OCI-LY7 (cell line): ENCODE data around the gene ARL6IP5. TPM values are rescaled to one million over a fixed set of nuclear protein-coding genes. Genes with fewer than 3 reads are reported as not detected.

Experiments
- BruUV-seq: library from RNA; stranded (reverse); fragments of 400-500 nt; replicated peaks from 2 replicates; lab custom pipeline; 2021; lab: Mats Ljungman, UMichigan
- CTCF ChIA-PET: fragments of 300-600 bp; sonication (Branson Sonifier 250); formaldehyde crosslinking; loops from one replicate; lab custom pipeline; 2022; ENCODE audit warnings: antibody characterized with exemption; ENCODE audit not compliant: unreplicated experiment; lab: Charles Lee
- POLR2A ChIA-PET: fragments of 300-600 bp; sonication (Branson Sonifier 250); formaldehyde crosslinking; loops from one replicate; lab custom pipeline; 2022; ENCODE audit warnings: antibody characterized with exemption; lab: Charles Lee
- DNase-seq: peaks from one replicate; pipeline ENCODE4 v3.0.0-alpha.2; 2015; ENCODE audit warnings: low spot score
- H2AFZ ChIP-seq: fragments of 200-600 bp; sonication (generic), shearing (Covaris generic); 2 replicates; pipeline ENCODE4 v1.6.1; 2014; ENCODE audit warnings: mild to moderate bottlenecking, antibody characterized with exemption, low read length, moderate library complexity
- H3K27ac ChIP-seq: fragments of 200-600 bp; sonication (generic); 2 replicates; pipeline ENCODE4 v1.5.1; 2014; ENCODE audit warnings: mixed run types, low read depth, mild to moderate bottlenecking, moderate library complexity, low read length, inconsistent platforms; ENCODE audit not compliant: poor library complexity, severe bottlenecking
- H3K36me3 ChIP-seq: fragments of 200-600 bp; sonication (generic); 2 replicates; pipeline ENCODE4 v1.6.1; 2014; ENCODE audit warnings: mild to moderate bottlenecking, antibody characterized with exemption, low read length, moderate library complexity, mixed read lengths; ENCODE audit not compliant: insufficient read depth
- H3K4me1 ChIP-seq: fragments of 200-600 bp; sonication (generic); 2 replicates; pipeline ENCODE4 v1.5.1; 2014; ENCODE audit warnings: mild to moderate bottlenecking, low read length; ENCODE audit not compliant: insufficient read depth, poor library complexity, severe bottlenecking
- H3K4me2 ChIP-seq: fragments of 200-600 bp; sonication (generic); 2 replicates; pipeline ENCODE4 v1.6.1; 2014; ENCODE audit warnings: mild to moderate bottlenecking, low read length
- H3K4me3 ChIP-seq: fragments of 200-600 bp; sonication (generic); 2 replicates; pipeline ENCODE4 v1.5.1; 2014; ENCODE audit warnings: mild to moderate bottlenecking, low read depth, low read length; ENCODE audit not compliant: poor library complexity, severe bottlenecking
- H3K79me2 ChIP-seq: fragments of 200-600 bp; sonication (generic); 2 replicates; pipeline ENCODE4 v1.6.1; 2016; ENCODE audit warnings: low read depth, mild to moderate bottlenecking, low read length, moderate library complexity, mixed read lengths; ENCODE audit not compliant: insufficient read depth
- H3K9me2 ChIP-seq: fragments of 200-600 bp; sonication (generic); 2 replicates; pipeline ENCODE4 v1.6.1; 2016; ENCODE audit warnings: mild to moderate bottlenecking, low read length, mixed read lengths; ENCODE audit not compliant: insufficient read depth
- H3K9me3 ChIP-seq: fragments of 200-600 bp; sonication (generic); 2 replicates; pipeline ENCODE4 v1.6.1; 2014; ENCODE audit warnings: mild to moderate bottlenecking, mixed run types, low read length, mixed read lengths
- H4K20me1 ChIP-seq: fragments of 200-600 bp; sonication (generic); 2 replicates; pipeline ENCODE4 v1.6.1; 2014; ENCODE audit warnings: mild to moderate bottlenecking, antibody characterized with exemption, low read length, moderate library complexity, mixed read lengths; ENCODE audit not compliant: insufficient read depth
- EZH2phosphoT487 ChIP-seq: fragments of 200-600 bp; sonication (generic); IDR thresholded peaks from 2 replicates; pipeline ENCODE4 v1.6.1; 2018; ENCODE audit warnings: low read depth, borderline replicate concordance, mild to moderate bottlenecking, mixed run types, antibody characterized with exemption, low read length, moderate library complexity, mixed read lengths
- intact Hi-C: fragments of 100-400 bp; cut with micrococcal nuclease; formaldehyde crosslinking; loops from one replicate; pipeline ENCODE4 v1.10.0; 2022; ENCODE audit not compliant: unreplicated experiment
- total RNA-seq, 2 experiments: library from RNA; depleted of rRNA in 1 of 2; stranded (reverse); fragments of >200 nt in 1 of 2; shearing (Covaris generic) in 1 of 2; gene quantifications; 2 replicates each; pipeline ENCODE4 v1.2.3, GENCODE V29; 2014 to 2022
- TF ChIP-seq, protein P1 (sequence below): fragments of 200-600 bp; sonication (generic); conservative IDR thresholded peaks from 2 replicates; pipeline ENCODE4 v1.5.1; 2014; ENCODE audit warnings: mild to moderate bottlenecking, antibody characterized with exemption, low read length, moderate library complexity, mixed read lengths

Gene ARL6IP5
- total RNA-seq, 2 experiments from 2014 or later = 26.7 to 28.9 TPM

DNA sequence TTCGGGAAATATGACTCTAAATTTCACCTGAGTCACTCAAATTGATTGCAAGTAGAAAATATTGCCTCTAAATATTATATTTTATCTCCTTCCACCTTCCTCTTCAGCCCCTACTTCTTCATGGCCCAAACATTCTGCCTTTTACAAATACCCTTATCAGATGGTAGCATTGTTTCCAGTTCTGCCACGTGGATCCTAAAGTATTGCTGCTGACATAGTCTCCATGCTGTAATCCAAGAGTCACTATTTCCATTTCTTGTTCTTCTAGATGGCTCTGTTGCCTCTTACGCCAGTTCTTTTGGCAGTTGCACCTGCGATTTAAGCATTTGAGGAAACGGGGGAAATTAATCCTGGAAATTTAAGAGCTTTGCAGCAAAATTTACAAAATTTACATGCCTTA is 24.1 kb downstream of the ARL6IP5 start:
- Histone ChIP-seq H3K4me1 (no peaks in the 10 kb centered on the region), H3K36me3 (peaks cover 8% of the 10 kb centered on the region; the same call in 1 of the 2 replicates), H4K20me1 (no peaks in the 10 kb centered on the region), H3K9me2 (no peaks in the 10 kb centered on the region), H3K79me2 (no peaks in the 10 kb centered on the region), H2AFZ (no peak overlapping the region), H3K4me2 (no peak overlapping the region), H3K9me3 (no peaks in the 10 kb centered on the region), H3K4me3 (no peak overlapping the region), H3K27ac (no peak overlapping the region)
- no peak for DNase-seq
- intact Hi-C loops = no loop called here
- ChIA-PET CTCF (no interaction called here), POLR2A (interaction anchor here (1.0 kb wide), 2 partner anchors 17 to 92 kb away, joined by 3 read pairs; no protein-coding TSS in a partner anchor)
- BruUV-seq = no TSS peak
- TF ChIP-seq, protein P1, sequence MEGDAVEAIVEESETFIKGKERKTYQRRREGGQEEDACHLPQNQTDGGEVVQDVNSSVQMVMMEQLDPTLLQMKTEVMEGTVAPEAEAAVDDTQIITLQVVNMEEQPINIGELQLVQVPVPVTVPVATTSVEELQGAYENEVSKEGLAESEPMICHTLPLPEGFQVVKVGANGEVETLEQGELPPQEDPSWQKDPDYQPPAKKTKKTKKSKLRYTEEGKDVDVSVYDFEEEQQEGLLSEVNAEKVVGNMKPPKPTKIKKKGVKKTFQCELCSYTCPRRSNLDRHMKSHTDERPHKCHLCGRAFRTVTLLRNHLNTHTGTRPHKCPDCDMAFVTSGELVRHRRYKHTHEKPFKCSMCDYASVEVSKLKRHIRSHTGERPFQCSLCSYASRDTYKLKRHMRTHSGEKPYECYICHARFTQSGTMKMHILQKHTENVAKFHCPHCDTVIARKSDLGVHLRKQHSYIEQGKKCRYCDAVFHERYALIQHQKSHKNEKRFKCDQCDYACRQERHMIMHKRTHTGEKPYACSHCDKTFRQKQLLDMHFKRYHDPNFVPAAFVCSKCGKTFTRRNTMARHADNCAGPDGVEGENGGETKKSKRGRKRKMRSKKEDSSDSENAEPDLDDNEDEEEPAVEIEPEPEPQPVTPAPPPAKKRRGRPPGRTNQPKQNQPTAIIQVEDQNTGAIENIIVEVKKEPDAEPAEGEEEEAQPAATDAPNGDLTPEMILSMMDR = no peak
- no peak for TF ChIP-seq EZH2phosphoT487

DNA sequence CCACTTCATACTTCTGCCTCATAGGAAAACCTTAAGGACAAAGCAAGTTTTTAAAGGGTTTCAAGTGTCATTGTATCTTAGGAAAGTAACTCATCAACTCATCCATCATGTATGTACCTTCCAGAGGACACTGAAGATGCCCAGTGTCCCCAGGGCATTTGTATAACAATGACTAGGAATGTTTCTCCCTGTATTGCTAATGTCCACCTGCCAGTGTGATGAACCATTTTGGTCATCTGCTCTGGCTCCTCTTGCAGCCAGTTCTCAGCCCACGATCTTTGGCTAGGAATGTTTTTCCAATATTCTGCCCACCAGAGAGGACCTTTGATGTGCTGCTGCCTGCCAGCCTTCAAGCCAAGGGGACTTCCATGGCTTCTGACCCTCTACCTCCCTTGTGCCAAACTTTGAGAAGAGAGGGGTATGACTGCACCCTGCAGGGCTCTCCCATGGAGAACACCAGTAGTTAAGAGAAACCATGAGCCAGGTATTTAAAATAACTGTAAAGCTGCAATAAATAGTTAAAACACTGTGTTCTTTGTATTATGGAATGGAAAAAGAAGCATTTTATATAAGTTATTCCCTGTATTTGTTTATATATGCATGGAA is 26.3 kb downstream of the ARL6IP5 start:
- no peak for DNase-seq
- CTCF ChIA-PET = no interaction called here
- H3K4me1 ChIP-seq = no peaks in the 10 kb centered on the region
- H2AFZ ChIP-seq = no peak overlapping the region
- TF ChIP-seq, protein P1 = no peak
- TF ChIP-seq EZH2phosphoT487 = no peak
- intact Hi-C loops = no loop called here
- H3K79me2 ChIP-seq = no peaks in the 10 kb centered on the region
- no peaks in the 10 kb centered on the region for H3K9me2 ChIP-seq
- H3K4me3 ChIP-seq = no peak overlapping the region
- H3K4me2 ChIP-seq = no peak overlapping the region
- POLR2A ChIA-PET = no interaction called here
- no peak overlapping the region for H3K27ac ChIP-seq
- no peaks in the 10 kb centered on the region for H3K36me3 ChIP-seq
- no peaks in the 10 kb centered on the region for H4K20me1 ChIP-seq
- BruUV-seq = no TSS peak
- H3K9me3 ChIP-seq = no peaks in the 10 kb centered on the region

DNA sequence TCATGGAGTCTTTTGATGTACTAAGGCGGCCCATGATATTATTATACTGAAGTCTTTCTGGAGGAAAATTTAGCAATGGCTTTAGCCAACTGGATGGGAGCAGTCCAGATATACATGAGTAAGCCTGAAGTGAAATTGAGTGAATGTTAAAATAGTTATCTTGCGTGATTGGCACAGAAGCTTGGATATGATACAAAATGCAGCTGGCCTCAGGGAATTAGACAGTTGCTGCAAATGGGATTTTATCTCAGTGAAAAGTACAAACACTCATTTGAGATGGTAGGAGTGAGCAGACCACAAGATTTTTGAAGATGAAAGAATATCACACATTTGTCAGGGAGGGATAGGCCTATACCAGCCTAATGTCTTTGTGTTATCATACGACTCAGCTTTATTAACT is 28.8 kb downstream of the ARL6IP5 start:
- no peaks in the 10 kb centered on the region for H4K20me1 ChIP-seq
- H3K79me2 ChIP-seq = no peaks in the 10 kb centered on the region
- ChIA-PET POLR2A (interaction anchor here (2.4 kb wide), 1 partner anchor 12 kb away, joined by 7 read pairs; no protein-coding TSS in a partner anchor), CTCF (no interaction called here)
- H2AFZ ChIP-seq = no peak overlapping the region
- H3K9me3 ChIP-seq = no peaks in the 10 kb centered on the region
- H3K27ac ChIP-seq = no peak overlapping the region
- intact Hi-C loops = no loop called here
- TF ChIP-seq EZH2phosphoT487 = no peak
- TF ChIP-seq, protein P1 = no peak
- H3K4me2 ChIP-seq = no peak overlapping the region
- DNase-seq = no peak
- no peak overlapping the region for H3K4me3 ChIP-seq
- no TSS peak for BruUV-seq
- no peaks in the 10 kb centered on the region for H3K36me3 ChIP-seq
- H3K4me1 ChIP-seq = no peaks in the 10 kb centered on the region
- no peaks in the 10 kb centered on the region for H3K9me2 ChIP-seq
